ENCODE data around the gene DDX56.

Gene DDX56

DNA sequence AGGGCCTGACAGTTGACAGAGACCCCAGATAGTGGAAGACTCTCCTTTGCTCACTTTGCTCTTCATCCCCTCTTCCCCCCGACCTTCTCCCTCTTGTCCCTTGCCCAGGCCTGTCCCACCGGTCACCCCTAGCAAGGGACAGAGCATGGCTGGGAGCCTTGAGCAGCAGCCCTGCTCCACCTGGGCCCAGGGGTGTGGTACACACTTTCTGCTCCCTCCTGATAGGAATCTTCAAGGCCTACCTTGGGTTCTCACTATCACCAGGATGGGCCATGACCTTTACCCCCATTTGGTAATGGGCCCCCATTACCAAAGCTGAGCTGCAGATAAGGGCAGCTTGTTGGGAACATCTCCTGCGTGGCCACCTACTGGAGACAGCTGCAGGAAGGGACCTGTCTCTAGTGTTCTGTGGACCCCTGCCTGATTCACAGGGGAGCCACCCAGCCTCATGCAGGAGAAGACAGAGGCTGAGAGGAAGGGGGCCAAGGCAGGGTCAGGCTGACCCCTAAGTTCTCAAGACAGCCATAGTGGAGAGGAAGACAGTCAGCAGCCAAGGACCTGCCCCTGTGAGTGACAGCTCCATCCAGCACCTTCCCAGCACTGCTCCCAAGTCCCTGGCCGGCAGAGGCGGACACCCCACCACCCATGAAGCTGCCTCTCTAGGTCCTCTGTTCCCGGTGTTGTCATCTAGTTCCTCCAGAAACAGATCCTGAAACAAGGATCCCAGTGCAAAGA lies 31.7 kb downstream of the DDX56 start:
- H3K27ac ChIP-seq, result no peak overlapping the region
- TF ChIP-seq ZFX (IDR thresholded peaks at IDR 0.05), result no peak
- TF ChIP-seq, protein P1, sequence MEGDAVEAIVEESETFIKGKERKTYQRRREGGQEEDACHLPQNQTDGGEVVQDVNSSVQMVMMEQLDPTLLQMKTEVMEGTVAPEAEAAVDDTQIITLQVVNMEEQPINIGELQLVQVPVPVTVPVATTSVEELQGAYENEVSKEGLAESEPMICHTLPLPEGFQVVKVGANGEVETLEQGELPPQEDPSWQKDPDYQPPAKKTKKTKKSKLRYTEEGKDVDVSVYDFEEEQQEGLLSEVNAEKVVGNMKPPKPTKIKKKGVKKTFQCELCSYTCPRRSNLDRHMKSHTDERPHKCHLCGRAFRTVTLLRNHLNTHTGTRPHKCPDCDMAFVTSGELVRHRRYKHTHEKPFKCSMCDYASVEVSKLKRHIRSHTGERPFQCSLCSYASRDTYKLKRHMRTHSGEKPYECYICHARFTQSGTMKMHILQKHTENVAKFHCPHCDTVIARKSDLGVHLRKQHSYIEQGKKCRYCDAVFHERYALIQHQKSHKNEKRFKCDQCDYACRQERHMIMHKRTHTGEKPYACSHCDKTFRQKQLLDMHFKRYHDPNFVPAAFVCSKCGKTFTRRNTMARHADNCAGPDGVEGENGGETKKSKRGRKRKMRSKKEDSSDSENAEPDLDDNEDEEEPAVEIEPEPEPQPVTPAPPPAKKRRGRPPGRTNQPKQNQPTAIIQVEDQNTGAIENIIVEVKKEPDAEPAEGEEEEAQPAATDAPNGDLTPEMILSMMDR (conservative IDR thresholded peaks at IDR 0.05), result no peak

DNA sequence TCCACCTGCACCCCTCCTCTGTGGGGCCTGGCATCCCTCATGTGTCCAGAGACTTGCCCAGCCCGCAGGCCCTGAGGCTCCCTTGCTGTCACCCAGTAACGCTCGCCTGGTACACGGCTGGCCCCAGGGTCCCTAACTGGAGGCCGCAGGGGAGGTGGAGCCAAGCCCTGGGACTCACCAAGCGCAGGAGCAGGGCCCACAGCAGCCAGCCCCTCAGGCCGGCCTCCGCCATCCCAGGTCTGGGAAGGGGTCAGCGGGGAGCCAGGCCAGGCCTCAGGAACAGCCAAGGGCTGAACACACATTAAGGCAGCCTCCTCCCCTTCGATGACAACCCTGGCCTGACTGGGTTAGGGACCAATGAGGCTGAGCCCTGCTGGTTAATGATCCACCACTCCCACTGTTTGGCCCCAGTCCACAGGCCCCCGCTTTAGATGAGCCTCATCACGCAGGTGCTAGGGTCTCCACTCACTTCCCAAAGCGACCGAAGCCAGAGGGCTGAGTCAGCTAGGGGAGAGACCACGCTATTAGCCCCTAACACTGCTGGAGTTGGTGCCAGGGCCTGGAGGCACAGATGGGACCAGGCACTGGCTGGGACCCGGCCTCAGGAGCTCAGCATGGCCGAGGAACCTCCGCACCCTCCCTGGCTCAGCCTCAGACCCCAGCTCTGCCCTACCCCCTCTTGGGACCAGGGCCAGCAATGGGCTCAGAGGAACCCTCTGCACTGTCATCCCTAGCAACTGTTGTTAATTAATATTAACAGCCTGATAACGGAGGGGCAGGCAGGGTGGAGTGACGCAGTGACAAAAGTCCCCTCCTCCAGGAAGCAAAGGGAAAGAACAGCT lies 32.5 kb downstream of the DDX56 start, which contains the start of gene NPC1L1:
Gene NPC1L1, minus strand, starts transcription at position 303 of the 842 bp plus-strand sequence. Its CDS starts 71 bp downstream, at position 232.
- TF ChIP-seq, protein P1 (conservative IDR thresholded peaks at IDR 0.05), result no peak
- TF ChIP-seq ZFX (IDR thresholded peaks at IDR 0.05), result no peak
- no peak within 1 kb of the TSS for H3K27ac ChIP-seq

DNA sequence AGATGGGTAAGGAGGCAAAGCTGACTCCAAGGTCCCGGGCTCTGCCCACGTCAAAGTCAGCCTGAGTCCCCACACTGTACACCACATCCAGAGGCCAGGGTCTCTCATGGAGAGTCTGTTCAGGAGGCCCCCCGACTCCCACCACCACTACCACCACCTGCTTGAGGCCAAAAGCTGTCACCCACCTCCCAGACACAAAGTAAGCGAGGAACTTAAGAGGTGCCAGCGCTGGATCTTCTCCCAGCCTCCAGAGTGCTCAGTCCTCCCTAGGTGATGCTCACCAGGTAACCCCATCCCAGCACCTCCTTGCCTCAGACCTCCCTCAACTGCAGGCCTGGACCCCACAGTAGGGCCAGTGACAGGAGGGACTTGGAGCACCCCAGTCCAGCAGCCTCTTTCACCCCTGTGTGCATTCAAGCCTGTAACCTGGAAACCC lies 33.1 kb downstream of the DDX56 start:
- TF ChIP-seq, protein P1 (conservative IDR thresholded peaks at IDR 0.05), result no peak
- no peak for TF ChIP-seq ZFX (IDR thresholded peaks at IDR 0.05)
- H3K27ac ChIP-seq, result no peak overlapping the region

DNA sequence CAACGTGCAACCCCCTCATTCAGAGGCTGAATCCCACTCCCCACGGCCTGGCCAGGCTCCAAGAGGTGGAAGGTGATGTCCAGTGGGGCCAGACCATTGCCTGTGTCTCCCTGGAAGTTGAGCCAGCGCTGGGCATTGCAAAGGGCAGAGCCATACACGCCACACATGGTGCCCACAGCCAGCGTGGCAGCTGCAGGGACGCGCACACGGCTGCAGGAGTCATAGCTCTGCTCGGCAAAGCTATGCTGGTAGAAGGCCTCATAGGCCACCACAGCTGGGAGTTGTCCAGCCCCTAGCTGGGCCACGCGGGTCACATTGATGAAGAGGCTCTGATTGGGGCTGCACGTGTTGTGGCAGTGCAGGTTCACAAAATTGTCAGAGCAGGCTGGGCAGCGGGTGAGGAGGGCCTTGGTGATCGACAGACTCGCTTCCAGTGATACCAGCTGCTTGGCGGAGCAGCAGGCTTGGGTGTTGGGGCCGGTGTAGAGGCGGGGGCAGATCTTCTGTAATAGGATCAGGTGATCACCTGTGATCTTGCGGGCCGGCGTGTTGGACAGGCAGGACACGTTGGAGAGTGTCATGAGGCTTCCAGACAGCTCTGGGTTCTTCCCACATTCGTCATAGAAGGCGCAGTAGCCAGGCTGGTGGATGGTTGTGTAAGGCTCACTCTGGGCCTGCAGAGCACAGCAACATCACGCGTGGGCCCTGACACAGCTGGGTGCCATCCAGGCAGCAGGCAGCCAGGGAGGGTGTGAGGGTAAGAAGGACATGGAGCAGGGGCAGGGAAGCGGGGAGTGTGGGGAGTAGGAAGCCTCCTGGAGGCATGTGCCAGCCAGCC lies 33.8 kb downstream of the DDX56 start:
- TF ChIP-seq, protein P1 (conservative IDR thresholded peaks at IDR 0.05), result no peak
- TF ChIP-seq ZFX (IDR thresholded peaks at IDR 0.05), result no peak
- H3K27ac ChIP-seq, result no peak overlapping the region

DNA sequence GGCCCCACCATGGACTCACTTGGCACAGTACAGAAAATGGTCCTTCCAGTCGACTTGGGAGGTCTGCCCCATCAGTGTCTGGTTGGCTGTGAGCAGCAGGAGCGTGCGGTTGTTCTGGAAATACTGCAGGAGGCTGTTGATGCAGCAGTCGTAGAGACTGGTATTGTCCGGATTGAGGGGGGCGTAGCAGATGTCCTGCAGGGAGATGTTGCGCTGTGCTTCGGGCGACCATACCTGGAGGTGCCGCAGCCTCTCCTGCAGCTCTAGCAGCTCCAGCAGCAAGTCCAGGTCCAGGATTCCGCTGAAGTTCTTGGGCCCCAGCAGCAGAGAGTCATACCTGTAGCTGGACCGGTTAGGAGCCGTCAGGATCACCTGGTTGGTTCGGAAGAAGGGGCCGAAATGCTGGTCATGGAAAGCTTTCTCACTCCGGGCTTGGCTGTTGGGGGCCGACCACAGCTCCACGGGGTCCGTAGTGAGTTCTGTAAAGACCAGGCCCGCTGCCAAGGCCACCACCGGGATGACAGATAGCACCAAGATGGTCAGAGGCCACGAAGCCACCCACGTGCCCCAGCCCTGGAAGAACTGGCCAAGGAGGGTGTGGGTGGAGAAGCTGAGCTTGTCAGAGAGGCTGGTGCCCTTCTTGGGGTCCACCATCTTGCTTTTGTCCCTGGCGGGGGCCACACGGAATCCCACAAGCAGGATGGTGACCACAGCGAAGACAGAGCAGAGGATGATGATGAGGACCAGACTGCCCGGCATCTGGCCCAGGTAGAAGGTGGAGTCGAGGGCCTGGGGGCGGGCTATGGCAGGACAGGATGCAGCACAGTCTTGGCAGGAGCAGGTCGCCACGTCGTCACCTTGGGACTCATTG lies 34.7 kb downstream of the DDX56 start:
- no peak for TF ChIP-seq ZFX (IDR thresholded peaks at IDR 0.05)
- TF ChIP-seq, protein P1 (conservative IDR thresholded peaks at IDR 0.05), result no peak
- H3K27ac ChIP-seq, result no peak overlapping the region

DNA sequence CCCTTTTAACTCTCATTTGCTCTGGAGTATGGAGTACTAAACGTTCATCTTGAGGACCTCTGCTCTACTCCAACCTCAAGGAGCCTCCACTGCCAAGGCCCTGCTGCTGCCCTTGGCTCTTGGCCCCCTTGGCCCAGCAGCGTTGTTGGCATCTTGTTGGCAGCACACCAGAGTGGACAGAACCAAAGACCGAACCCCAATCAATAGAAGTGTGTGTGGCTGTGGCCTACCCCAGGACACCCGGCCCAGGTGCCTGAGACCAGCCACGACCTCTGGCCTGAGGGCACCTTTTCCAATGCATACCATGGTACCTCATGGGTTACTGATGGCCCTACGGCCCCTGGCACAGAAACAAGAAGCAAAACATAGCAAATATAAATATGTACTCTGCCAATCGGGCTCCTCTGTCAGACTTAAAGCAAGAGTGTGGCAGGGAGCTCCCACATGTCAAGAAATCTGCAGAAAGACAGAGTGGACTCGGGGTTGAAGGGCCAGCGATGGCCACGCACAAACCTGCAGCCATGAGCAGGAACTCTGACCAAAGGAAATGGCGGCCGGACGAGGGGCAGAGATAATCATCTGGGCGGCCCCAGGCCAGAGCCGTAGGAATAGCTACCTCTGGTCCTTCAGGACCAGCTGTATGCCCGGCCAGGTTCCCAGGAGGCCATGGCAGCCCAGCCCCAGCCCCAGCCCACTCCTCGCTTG lies 35.5 kb downstream of the DDX56 start:
- H3K27ac ChIP-seq, result no peak overlapping the region
- TF ChIP-seq ZFX (IDR thresholded peaks at IDR 0.05), result no peak
- TF ChIP-seq, protein P1 (conservative IDR thresholded peaks at IDR 0.05), result no peak

Data from C4-2B (cell line).